HG02970 (cell line): Measurements from ENCODE around the gene APEH.

ENCODE experiments used
- ATAC-seq: cut with Tn5 transposase; IDR thresholded peaks from one replicate; pipeline ENCODE4 v1.9.1; 2021; ENCODE audit warnings: mild to moderate bottlenecking, moderate library complexity, moderate number of reproducible peaks; ENCODE audit not compliant: unreplicated experiment, low FRiP score

Gene APEH

DNA sequence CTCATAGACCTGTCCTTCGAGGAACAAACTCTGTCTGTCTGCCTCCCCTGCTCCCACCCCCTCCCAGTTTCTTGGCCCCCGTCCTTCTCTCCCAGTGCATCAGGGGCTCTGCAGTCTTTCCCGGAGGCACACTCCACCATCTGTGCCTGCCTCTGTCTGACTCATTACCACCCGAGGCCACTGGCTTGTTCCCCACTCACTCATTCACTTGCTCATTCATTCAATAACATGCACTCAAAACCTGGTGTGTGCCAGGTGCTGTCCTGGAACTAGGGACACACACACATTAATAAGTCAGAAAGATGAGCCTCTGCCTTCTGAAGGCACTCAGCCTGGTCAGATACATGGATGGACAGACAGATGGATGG, 32.9 kb downstream of the APEH start:
- no peak for ATAC-seq

DNA sequence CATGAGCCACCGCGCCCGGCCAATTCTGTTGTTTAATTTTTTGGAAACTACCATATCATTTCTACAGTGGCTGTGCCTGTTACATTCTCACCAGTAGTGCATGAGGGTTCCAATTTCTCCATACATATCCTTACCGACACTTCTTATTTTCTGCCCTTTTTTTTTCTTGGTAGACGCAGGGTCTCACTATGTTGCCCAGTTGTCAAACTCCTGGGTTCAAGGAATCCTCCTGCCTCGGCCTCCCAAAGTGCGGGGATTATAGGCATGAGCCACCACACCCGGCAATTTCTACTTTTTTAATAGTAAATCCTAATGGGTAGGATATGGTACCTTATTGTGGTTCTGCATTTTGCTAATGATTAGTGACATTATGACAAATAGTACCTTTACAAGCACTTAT, 35.7 kb downstream of the APEH start:
- ATAC-seq, result no peak

DNA sequence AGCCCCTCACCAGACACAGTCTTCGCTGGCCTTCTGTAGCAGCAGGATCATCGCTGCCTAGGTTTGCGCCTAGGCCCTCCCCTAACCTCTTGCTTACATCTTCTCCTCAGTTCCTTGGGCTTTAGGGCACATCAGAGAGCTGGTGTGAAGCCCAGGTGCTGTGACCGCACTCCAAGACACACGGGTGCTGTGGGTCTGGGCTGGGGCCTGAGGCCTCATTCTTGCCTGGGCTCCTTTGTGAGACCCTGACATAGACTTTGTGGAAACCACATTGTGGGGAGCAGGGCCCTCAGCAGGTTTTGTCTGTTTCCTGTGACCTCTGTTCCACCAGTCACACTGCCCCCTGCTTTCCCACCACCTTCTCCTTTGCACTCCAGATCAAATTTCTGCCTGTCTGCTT, 37.3 kb downstream of the APEH start:
- no peak for ATAC-seq

DNA sequence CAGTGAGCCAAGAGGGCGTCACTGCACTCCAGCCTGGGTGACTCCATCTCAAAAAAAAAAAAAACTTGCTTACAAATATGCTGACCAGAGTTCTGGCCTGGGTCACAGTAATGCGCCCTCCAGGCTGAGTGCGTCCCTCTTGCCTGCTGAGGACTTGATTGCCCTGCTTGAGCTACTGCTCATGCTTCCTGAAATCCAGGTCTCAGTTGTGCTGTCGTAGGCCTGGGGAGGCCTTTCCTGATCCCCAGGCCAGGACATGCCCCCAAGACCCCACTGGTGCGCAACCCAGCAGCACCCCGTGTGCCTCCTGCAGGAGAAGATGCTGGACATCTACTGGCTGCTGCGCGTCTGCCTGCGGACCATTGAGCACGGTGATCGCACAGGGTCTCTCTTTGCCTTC, 38.0 kb downstream of the APEH start:
- ATAC-seq, result no peak

DNA sequence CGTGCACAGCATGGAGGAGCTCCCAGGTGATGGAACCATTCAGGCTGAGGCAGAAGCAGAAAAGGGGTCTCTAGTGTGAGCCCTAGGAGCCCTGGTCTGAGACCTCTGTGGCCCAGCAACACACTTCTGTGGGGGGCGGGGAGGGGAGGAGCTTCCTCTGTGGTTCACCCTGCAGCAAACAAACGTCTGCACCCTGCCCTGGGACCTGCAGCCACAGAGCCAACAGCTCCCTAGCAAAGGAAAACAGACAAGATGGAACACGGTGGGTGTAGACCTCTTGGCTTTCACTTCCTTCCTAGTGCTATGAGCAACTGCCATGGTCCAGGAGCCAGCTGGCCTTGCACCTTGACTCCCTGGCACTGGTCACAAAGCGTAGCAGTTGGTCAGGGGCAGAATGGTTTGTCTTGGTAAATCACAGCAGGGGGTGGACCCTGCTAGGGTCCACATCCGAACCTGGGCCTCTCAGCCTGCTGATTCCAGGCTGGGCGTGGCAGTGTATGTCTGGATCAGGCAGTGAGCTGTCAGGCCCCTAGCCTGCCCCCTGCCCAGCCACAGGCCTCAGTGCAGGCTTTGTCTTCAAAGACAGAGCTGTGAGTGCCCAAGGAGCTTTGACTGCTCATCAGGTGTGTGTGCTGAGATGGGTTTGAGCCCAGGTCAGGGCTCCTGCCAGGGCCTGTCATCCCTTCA, 38.6 kb downstream of the APEH start:
- ATAC-seq, result no peak

DNA sequence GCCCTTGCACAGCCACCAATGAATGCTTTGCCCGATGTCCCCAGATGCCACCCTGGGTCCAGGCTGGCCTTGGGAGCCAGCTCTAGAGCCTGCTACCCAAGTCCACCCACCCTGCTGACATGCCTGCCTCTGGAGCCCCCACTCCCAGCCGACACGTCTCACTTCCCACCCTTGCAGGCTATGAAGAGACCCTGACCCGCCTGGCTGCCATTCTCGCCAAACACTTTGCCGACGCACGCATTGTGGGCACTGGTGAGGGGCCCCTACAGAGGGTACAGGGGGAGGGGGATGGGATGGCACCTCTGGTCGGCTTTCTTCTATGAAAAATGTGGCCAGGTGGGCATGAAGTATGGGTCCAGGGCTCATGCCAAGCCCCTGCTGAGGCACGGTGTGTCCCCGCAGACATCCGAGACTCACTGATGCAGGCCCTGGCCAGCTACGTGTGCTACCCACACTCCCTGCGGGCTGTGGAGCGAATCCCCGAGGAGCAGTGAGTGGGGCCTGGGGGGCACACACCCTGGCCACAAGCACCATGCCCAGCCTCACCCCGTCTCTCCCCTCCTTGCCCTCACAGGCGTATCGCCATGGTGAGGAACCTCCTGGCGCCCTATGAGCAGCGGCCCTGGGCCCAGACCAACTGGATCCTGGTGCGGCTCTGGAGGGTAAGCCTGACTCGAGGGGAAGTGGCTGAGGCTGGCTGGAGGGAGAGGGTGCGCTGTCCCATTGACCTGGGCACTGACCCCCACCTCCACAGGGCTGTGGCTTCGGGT, 39.4 kb downstream of the APEH start:
- no peak for ATAC-seq

DNA sequence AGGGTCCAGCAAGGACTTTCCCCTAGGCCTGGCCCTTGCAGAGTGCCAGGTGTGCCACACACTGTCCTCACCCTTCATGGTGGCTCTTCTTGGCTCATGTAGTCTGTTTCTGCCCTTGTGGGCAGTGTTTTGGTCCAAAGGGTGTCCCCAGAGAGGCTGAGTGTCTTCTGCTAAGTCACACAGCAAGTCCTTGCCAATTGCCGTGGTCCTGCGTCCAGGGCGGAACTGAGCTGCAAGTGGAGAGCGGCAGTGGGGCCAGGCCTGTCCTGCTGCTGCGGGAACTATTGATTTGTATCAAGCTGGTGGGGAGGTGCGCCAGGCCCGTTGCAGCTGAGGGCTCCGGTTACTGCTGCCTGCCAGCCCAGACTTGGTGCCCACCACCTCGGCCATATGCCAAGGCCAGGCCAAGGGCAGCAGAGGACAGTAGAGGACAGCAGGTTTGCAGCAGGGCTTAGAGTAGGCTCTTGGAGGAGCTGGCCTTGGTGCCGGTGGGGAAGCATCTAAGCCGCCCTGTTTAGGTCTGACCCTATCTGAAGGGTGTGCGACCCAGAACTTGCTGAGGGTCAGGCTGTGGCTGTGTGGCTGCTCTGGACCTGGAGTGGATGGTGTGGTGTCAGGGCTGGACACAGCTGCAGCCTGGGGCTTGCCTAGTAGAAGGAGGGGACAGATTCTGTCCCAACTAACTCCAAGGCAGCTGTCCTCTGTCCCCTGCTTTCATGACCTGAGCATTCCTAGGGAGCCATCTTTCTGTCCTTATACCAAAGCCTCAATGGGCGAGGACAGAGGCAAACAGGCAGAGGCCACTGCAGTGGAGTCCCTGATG, 40.8 kb downstream of the APEH start:
- no peak for ATAC-seq

DNA sequence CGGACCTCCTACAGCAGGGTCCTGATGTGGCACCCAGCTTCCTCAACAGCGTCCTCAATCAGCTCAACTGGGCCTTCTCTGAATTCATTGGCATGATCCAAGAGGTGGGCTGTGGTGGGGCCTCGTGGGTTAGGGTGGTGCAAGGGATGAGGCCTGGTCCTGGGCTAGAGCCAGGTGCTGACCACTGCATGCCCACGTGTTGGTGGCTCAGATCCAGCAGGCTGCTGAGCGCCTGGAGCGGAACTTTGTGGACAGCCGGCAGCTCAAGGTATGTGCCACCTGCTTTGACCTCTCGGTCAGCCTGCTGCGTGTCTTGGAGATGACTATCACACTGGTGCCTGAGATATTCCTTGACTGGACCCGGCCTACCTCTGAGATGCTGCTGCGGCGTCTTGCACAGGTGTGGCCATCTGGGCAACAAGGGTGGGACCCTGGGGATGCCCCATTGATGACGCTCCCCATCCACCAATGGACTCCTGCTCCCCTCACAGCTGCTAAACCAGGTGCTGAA, 41.5 kb downstream of the APEH start:
- no peak for ATAC-seq

DNA sequence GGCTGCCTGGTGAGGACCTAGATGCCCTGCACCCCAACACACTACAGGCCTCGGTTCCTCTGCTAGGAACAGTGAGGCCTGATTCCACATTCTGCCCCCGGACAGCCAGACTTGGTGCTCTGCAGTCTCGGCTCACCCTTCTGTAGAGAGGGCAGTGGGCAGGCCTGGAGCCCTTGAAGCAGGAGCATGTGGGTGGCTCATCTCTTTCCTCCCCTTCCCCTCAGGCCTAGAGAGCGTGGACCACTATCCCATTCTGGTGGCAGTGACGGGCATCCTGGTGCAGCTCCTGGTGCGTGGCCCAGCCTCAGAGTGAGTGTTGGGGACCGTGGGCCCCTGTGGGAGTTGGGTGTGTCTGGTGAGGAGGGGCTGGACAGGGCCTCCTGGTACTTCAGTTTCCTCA, 42.0 kb downstream of the APEH start:
- ATAC-seq, result no peak

DNA sequence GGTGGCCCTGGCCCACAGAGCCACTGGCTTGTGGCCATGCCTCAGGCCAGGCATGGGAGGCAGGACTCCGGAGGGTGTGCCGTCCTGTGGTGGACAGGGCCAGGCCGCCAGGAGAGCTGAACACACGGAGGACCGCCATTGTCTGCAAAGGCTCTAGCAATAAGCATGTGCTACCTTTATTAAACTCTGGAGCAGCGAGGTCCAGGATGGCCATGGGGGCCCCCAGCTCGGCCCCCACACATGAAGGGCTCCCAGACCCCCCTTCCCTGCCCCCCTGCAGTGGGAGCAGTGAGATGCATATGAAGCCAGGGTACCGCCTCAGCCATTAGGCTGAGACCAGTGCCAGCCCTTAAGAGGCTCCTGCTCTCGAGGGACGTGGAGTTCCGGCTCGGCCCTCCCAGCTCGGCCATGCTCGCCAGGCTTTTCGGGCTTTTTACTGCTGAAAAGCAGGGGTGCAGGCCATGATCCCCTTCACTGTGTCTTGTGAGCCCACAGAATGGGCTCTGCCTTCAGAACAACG, 42.6 kb downstream of the APEH start:
- ATAC-seq, result no peak

DNA sequence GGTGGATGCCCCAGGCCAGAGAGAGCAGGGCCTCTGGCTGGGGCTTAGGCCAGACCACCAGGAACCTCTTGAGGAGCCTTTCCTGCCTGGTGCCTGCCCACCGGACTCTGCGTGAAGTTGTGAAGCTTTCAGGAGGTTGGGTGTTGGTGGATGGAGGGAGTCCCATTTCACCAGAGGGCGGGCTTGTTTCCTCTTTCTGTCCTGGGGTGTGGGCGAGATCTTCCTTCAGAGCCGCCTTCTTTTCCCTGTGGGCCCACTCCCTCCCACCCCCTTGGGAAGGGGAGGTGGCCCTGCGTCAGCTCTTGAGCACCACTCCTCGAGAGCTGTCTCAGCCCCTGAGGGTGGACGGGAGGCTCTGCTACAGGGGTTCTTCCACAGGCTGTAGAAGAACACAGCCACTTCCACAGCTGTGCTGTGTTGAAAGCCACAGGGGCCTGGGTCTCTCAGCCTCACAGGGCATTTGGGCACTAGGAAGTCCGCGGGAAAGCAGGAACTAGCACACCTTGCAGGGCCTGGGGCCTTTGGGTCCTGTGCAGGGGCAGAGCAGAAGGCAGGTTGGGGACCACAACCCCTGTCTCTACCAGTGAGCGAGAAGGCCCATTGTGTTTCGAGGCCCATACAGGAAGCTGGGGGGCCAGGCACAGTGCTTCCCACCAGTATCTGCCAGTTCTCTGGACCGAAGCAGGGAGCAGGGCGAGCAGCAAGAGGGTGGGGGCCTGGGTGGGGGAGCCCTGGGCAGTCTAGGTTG, 43.2 kb downstream of the APEH start:
- ATAC-seq, result no peak

DNA sequence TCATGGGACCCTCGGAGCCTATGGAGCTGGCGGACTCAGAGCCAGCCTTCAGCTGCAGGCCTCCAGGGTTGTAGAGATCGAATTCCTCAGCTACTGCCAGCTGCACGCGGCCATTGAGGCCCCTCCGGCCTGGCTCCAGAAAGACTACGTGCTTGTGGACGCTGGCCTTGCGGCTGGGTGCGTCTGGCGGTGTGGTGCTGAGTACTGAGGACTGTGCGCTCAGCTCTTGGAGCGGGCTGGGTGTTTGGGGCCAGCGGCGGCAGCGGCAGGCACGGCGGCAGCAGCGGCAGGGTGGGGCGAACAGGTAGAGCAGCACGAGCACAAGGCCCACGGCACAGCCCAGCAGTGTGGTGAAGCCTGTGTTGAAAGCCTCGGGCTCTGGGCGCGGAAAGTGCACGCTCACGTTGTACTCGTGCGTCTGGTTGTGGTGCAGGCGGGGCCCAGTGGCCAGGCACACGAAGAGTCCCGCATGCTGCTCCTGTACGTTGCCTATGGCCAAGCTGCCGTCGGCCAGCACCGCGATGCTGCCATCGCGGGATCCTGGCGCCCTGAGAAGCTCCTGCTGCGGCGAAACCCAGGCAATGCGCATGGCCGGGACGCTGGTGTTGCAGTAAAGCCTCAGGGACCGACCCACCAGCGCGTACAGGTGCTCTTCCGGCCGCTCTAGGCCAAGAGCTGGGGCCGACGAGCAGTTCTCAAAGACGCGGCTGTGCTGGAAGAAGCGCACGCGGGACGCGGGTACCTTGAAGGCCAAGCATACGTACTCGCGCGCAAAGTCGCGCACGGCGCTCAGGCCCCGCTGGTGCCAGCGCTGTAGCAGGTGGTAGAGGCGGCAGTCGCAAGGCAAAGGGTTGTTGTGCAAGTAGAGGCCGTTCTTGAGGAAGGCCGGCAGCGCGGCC, 44.1 kb downstream of the APEH start:
- no peak for ATAC-seq

DNA sequence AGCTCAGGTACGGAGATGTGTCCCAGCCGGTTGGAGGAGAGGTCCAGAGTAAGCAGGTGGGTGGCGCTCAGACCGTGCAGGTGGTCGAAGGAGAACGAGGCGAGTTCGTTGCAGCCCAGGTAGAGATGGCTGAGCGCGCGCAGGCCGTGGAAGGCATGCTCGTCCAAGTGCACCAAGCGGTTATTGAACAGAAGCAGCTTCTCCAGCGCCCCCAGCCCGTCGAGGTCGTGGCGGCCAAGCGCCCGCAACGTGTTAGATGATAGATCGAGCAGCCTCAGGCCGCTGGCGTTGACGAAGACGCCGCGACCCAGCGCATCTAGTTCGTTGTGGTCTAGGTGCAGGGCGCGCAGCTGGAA, 44.7 kb downstream of the APEH start:
- ATAC-seq, result no peak

DNA sequence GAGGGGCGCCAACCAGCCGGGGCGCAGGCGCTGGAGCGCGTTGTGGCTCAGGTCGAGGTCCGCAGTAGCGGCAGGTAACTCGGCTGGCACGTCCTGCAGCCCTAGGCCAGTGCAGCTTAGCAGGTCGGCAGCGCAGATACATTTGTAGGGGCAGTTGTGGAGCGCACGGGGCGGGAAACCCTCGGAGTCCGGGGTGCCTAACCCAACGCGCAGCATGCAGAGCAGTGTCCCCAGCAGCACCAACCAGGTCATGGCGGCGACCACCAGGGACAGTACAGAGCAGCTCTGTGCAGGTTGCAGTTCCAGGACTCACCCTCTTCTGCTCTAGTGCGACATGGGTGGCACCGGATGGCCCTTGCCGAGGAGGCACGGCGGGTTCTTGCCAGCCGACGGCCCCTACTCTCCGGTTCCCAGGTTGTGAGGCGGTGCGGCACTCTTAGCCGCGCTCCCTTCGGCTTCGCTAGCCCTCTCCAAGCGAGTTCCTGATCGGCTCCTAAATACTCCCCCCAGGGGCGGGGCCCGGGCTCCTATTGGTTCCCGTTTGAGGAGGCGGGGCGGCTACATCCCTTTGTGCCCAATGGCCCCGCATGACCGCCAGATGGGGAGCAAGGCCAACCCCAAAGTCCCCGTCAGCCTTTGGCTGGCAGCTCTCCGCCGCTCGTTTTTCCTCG, 45.2 kb downstream of the APEH start, which contains the start of gene AMIGO3:
TSS of gene AMIGO3 (minus strand) at position 471 of the 671 bp plus-strand sequence. CDS start at position 252, 219 bp downstream.
- ATAC-seq, result peak; percentile 39

DNA sequence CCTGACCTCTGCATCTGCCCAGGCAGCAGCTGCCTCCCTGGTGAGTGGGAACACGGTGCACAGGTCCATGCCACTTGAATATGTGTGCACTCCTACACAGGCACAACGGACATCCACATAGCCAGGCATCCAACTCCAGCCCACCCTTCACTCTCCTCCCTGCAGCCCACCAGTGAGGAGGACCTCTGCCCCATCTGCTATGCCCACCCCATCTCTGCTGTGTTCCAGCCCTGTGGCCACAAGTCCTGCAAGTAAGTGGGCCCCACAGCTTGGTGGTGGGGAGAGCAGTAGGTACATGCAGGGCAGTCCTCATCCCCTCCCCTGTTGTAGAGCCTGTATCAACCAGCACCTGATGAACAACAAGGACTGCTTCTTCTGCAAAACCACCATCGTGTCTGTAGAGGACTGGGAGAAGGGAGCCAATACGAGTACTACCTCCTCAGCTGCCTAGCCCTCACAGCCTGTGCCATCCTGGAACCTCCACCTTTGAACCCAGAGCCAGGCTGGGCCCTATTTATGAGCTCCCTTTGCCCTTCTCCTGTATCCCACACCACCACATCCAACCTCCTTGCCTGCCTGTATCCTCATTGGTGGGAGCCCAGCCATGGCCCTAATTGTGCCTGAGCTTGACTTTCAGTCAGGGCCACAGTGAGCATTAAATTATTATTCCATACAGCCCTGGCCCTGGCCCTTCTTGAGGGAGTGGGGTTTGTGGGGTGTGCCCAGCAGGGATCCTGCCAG, 46.9 kb downstream of the APEH start:
- no peak for ATAC-seq

DNA sequence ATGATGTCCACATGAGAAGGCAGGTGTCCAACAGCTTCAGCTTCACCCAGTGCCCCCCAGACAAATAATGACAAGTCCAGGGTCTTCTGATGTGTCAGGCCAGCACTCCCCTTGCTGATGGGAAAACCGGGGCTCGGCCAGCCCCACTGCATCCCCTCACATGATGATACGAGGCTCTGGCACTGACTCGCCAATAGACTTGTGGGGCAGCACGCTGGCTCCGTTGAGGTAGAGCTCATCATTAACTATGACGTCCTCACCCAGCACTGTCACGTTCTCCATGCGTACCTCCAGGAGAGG, 47.4 kb downstream of the APEH start:
- ATAC-seq, result no peak

DNA sequence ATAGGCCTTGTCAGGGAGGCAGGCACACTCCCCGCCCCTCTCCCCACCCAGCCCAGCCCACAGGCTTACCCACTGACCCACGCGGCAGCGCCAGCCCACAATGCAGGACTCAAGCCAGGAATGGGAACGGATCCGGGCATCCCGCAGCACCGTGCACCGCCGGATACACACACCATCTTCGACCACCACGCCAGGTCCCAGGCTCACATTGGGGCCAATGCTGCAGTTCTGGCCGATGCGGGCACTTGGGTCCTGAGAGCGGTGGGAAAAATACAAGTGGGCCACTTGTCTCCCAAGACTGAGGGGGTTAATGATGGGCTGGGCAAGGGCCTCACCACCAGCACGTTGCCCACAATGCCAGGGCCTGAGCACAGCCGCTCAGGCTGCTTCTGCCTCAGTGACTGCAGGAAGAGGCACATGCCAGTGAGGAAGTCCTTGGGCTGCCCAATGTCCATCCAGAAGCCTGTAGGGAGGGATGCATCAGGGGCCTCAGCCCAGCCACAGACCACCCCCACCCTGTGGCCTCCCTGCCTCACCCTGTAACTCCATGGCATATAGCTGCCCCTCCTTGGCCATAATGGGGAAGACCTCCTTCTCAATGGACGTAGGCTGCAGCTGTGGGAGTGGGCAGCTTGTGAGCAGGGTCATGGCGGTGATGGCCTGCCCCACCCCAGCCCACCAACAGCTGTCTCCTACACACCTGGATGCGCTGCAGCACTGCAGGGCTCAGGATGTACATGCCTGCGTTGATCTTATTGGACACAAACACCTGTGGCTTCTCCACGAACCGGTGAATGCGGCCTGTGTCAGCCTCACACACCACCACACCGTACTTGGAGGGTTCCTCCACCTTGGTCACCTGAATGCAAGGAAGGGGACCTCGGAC, 48.0 kb downstream of the APEH start:
- no peak for ATAC-seq
